GM21447 (cell line): ENCODE results near the gene CNPY1.
"Not testable (repeated sequence)": the region's sequence is repeated elsewhere in the genome, so short reads cannot be mapped to it uniquely, and the experiment has no call there.

Experiments
- ATAC-seq: cut with Tn5 transposase; IDR thresholded peaks from one replicate; pipeline ENCODE4 v1.9.1; 2021; ENCODE audit not compliant: unreplicated experiment

CNPY1 gene

DNA sequence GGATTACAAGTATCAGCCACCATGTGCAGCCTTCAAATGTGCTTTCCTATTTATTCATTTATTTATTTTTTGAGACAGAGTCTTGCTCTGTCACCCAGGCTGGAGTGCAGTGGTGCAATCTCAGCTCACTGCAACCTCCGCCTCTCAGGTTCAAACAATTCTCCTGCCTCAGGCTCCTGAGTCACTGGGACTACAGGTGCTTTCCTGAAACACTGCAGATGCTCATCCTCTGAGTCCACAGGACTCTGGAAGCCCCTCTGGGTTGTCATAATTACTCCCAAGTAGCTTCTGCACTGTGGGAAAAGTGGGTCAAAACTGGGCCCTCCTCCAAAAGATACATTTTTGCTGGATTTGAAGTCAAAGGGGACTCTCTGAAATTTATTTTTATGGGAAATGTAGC, at the start of gene CNPY1:
Gene CNPY1 (minus strand): TSS at position 111 of the 400 bp plus-strand sequence. CDS start 630 bp downstream, outside the sequence.
- ATAC-seq: not testable (repeated sequence)

DNA sequence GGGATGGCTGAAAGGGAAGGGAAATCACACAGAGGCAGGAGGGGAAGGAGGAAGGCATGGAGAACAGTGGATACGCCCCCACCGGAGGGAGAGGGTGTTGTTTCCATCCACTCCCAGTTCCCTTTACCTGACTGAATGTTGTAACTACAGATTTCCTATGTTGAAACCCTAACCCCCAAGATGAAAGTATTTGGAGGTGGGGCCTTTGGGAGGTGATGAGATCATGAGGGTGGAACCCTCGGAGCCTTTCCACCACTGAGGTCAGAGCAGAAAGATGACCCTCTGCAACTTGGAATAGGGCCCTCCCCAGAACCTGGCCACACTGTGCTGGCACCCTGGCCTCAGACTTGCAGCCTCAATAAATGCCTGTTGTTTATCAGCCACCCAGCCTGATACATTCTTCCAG, 48.6 kb upstream of the CNPY1 start:
- ATAC-seq: no peak

DNA sequence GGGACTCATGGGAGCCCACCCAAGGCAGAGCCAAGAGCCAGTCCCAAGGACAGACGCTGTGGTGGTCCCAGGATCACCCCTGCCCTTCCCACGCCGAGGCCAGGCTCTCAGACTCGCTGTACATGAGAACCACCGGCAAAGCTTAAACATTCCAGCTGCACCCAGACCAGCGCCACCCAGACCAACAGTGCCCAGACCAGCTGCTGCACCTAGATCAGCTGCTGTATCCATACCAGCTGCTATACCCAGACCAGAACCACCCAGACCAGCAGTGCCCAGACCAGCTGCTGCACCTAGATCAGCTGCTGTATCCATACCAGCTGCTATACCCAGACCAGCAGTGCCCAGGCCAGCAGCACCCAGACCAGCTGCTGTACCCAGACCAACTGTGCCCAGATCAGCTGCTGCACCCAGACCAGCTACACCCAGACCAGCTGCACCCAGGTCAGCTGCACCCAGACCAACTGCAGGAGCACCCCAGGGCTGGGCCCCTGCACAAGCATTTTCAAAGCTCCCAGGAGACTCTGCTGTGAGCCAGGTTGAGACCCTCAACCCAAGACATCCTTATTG, 47.9 kb upstream of the CNPY1 start:
- no peak for ATAC-seq

DNA sequence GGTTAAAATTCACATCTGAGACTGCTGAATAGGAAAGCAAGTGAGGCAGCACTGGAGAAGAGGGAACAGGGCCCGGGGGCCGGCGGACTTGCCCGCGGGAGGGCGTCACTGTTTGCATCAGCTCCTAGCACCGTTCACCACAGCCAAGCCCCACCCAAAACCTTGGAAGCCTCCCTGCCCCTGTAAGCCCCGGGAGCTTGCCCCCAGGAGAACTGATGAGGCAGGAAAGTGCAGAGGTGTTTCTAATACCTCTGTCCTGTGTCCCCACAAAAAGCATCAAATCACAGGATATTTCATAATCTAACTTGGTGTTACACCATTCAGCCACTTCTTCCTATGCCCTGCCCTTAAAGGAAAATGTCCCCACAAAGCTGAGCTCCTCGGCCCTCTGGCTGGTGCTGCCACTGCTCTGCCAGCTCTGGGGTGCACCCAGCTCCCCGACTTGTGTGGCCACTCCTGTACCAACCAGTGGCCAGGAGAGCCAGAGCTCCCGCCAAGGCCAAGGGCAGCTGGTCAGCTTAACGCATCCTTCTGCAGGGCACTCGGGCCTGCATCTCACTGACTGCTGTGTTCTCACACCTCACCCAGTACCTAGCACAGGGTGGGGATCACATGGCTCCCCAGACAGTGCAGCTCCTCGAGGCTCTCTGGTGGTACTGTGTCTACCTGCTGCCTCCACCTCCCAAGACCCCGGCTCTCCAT, 47.3 kb upstream of the CNPY1 start:
- ATAC-seq: no peak

DNA sequence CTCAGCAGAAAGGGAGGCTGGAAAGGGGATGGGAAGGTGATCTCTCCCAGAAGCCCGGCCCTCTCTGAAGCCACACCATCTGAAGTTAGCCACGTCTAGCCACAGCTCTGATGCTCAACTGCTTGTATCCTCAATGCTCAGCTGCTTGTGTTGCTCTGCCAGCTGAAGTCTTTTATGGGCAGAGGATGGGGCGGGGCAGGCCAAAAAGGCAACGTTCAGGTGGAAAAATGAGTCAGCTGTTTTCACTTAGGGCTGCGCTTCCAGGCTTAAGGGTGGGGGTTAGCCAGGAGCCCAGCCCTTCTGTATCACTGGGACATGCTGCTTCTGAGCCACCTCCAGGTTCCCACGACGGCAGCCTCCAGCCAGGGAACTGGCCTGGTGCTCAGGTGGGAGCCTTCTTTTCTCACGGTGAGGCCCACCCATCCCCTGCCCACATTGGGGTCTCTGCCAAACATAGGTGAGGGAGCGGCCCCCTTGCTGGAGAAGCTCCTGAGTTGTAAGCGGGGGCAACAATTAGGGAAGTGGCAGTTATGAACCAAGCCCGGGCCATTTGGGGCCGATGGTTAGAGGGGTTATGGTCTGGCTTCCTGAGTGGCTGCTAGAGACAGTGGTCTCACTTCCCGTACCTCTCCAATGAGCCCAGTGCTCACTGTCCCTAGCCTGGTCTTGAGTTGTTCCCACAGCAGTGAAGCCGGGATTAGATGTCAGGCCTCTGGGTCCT, 44.9 kb upstream of the CNPY1 start:
- ATAC-seq: no peak

DNA sequence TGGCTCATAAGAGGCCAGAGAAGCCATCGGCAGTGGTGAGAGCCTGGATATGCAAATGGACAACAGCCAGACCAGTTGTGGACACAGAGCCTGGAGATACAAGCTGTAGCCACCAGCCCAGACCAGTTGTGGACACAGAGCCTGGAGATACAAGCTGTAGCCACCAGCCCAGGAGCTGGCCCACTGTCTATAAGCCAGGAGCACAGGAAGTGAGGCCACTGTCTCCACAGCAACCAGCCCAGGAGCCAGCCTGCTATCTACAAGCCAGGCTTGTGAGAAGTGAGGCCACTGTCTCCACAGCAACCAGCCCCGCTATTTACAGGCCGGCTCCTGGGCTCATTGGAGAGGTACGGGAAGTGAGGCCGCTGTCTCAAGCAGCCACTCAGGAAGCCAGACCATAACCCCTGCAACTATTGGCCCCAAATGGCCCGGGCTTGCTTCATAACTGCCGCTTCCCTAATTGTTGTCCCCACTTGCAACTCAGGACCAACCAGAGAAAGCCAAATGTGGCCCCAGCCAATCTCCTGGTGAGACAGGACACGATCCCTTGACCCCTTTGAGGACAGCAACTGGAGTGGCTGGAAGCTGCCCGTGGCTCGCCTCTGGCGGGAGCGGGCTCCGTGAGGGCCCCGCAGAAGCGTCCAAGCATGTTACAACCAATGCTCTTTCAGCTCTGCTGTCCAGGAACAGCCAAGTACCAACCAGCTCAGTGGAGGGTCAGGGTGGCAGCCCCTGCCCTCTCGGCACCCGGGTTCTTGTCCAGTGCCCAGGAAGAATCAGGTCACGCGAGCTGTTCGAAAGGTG, 44.1 kb upstream of the CNPY1 start:
- ATAC-seq: no peak

DNA sequence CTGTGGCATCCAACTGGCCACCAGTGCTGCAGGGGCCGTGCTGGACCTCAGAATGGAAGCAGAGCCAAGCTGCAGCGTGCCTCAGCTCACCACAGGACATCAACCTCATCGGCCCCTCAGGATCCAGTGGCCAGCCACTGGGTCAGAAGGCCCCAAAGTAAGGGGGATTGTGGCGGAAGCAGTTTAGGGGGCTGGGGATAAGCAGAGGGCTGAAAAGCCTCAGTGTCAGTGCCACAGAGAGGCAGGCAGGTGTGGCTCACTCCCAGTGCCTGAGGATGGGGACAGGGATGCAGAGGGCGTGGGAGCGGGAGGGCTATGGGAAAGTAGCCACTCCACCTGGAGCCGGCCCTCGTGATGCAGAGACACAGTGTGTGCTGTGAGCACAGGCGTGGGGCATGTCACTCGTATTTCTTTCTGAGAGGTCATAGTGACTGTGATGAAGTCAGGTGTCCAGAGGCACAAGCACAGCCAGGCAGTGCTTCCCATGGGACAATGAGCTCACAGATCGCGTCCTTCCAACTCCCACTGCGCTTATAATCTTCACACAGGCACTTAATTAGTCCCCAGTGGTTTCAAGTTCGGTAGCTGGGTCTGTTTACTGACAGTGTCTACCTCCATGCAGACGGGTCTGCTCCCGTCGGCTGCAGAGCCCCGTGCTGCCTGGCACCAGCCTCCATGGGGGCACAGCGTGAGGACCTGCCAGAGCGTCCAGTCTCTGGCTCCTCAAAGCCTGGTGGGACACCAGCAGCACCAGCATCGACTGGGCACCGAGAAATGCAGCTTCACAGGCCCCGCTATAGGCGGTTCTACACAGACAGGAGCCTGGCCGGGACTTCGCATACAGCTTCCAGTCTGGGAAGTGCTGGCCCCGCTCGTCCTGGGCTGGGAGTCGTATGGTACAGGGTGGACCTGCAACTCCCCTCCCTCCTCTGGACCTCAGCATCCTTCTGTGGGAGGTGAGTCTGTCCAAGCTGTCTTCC, 42.9 kb upstream of the CNPY1 start:
- no peak for ATAC-seq

DNA sequence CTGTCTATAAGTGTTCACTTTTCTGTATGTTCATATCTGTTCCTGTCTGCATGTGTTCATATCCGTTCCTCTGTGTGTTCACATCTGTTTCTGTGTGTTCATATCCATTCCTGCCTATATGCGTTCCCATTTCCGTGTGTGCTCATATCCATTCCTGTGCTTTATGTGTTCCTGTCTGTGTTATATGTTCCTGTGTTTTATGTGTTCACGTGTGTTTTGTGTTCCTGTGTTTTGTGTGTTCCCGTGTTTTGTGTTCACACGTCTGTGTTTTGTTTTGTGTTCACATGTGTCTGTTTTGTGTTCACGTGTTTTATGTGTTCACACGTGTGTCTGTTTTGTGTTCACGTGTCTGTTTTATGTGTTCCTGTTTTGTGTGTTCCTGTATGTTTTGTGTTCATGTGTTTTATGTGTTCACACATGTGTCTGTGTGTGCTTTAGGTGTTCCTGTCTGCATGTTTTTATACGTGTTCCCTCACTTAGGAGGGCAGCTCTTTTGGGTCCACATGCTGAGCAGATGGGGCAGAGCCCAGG, 42.2 kb upstream of the CNPY1 start:
- no peak for ATAC-seq

DNA sequence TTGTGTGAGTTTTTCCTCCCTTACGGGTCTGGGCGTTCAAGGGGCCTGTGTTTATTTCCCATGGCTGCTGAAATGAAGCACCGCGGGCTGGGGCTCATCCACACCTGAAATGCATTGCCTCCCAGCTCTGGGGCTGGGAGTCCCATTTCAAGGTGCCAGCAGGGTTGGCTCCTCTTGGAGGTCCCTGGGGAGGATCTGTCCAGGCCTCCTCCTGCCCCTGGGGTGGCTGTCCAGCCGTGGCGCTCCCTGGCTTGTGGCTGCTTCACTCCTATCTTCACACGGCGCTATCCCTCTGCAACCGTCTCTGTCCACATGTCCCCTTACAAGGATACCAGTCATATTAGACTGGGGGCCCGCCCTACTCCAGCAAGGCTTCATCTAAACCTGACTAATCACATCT, 41.1 kb upstream of the CNPY1 start:
- ATAC-seq: no peak

DNA sequence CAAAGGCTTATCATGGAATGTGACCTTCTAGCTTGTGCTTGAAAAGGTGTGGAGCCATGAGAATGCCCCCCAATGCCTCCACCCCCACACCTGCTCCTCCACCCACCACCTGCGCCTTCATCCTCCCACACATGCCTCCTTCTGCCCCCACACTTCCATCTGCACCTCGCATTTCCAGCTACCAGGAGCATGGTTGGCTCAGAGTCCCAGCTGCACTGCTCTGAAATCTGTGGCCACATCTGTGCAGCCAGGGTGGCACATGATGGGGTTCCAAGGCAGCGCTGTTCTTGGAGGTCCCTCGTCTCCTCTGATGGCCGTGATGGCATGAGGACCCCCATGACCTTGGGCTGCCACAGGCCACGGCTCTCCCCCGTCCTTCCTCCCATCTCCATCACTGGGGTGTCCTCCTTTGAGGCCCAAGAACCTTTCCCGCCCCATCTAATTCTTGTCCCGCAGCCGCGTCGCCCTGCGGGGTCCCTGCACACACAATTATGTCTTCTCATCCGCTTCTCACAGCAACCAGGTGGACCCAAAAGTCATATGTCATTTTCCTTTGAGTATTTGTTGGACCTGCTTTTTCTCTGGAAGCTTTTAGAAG, 40.6 kb upstream of the CNPY1 start:
- ATAC-seq: no peak

DNA sequence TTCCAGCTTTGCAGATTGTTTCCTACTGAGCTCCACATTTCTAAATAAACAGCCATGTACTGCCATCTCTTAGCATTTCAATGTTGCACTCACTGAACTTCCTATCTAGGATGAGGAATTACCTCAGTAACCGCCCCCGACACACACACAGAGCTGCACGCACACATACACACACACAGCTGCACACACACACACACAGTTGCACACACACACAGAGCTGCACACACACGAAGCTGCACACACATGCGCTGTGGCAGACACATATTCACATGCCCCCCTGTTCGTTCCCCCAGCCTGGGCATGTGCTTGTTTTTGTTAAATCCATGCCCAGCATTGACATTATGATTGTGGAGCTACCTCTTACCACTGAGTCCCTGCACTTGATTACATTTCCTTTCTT, 39.6 kb upstream of the CNPY1 start:
- ATAC-seq: no peak

DNA sequence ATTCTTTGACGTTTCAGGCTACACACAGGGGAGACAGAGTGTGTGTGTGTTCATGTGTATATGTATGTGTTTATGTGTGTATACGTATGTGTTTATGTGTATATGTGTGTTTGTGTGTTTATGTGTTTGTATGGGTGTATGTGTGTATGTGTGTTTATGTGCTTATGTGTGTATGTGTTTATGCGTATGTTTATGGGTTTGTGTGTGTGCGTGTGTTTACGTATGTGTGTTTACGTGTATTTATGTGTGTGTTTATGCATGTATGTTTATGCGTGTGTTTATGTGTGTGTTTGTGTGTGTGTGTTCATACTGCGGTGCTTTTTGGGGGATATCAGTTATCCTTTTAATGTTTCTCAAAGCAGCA, 39.2 kb upstream of the CNPY1 start:
- ATAC-seq: no peak

DNA sequence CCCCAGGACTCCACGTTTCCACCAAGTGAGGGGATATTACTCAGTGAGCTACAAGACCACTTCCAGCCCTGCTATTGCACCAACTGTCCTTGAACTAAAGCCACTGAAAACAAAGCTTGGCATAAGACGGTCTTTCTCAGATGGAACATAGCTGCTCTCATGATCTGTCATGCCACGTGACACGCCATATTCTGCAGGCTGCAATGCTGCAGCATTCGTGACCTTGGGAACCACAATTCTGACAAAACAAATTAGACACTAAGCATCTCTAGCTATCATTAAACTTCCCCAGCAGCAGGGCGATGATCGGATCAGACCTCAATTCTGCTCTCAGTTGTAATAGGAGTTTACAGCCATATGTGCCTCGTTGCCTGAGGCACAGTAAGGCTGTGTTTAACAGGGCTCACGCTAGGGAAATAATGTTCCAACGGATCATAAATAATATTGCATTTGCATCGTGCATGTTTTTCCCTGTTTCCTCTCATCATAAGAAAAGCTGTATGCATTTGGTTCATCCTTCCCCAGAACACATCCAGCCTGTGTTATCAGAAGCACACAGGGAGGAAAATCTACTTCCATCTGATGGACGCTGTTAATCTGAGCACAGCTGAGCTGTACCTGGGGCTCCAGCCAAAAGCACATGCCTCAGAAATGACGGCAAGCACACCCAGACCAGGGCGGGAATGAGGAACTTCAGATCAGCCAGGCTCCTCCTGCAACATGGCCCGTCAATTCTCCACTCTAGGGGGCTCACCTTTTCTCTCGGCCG, 38.6 kb upstream of the CNPY1 start:
- no peak for ATAC-seq

DNA sequence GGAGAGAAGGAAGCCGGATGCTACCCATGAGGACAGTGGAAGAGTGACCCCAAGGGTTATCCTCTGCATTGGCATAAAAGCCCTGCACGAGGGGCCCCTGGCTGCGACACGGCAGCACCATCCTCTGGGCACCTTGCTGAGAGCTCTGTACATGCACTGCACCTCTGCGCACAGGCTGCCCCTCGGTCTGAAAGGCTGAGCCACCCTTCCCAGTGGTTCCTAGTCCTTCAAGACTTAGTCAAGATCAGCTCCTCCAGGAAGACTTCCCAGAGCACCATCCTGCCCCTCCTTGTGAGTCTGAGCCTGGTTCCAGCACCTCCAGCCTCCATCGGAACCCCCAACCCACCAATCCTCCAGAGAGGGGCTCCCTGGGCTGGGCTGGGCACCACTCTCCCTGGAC, 37.9 kb upstream of the CNPY1 start:
- no peak for ATAC-seq

DNA sequence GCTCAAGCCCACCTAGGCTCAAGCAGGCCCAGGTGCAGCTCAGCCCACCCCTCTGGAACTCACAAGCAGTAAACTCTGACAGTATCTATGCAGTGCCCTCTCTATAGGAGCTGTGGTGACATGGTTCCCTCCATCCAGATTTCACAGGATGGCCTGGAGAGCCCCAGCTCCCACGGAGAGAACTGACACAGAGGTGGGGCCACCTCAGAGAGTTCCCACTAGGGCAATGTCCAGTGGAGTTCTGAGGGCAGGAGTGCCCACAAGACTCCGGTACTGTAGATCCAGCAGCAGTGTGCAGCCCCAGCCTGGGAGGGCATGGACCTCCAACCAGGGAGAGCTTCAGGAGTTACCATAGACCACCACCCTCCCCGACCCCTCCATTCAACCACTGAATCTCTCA, 37.3 kb upstream of the CNPY1 start:
- no peak for ATAC-seq

DNA sequence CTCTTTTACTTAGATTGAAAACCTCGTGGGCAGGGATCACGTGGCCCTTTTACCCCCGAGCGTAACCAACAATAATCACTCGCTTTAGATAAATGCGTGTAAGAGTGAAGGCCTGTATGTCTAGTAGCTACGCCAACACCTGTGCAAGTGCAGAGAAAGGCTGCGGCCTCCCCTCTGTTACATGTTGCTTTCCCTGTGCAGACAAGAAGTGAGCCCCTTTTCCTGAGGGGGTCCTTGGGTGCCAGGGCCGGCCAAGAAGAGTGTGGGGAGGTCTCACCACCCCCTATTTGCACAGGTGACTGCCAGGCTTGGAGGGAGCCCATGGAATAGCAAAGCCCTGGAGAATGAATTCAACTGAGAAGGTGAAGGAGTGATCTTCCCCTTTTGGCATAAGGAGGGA, 35.6 kb upstream of the CNPY1 start:
- ATAC-seq: no peak

DNA sequence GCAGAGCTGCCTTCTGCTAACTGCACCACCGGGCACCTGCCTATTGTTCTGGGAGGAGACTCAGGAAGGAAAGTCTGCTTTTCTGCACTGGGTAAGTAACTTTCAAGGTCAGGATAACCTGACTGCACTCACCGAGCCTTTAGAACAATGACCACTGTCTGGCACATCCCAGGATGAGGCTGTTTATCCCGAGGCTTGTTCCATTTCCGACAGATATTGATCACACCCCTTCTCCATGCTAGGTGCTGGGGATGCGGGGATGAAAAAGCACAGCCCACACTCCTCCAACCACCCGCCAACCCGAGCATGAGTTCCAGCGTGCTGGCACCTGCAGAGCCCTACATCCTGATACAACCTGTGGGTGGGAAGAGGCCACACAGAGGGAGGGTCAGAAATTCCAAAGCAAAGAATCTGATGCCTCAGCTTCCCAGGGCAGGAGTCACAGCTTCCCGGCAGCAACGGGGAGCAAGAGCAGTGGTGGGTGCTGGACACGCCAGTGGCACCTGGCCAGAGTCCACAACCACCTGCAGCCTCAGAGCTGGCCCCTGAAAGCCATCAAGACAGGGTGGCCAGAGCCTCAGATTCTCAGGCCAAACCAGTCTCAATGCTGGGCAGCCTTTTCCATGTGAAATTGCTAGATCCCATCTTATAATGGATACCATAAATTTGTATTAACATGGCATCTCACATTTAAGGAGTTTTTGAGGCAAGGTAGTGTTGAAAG, 34.9 kb upstream of the CNPY1 start:
- ATAC-seq: no peak

DNA sequence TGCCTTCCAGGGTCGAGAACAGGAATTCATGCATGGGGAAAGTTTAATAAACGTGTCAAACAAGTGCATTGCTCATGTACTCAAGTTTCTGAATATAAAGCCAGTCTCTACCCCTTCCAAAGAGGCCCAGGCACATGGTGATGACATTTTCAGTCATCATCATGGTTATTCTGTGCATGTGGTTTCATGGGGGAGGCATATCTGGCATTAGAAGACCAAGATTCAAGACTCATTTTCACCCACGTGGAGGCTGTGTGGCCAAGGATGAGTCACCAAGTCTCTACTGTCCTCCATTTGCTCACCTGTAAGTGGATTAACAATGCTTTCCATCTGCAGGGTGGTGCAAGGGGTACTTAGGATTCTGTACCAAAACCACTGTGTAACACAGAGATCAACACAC, 34.0 kb upstream of the CNPY1 start:
- ATAC-seq: no peak
